Measurements from ENCODE around the gene OR2AG2.

The OR2AG2 gene

GRCh38 chr11:6771926-6772893 lies at the start of gene OR2AG2:
OR2AG2 (minus strand) TSS chr11:6771976; CDS start chr11:6768957, 3,019 bp downstream.
- DNase-seq (ENCODE audit: low read depth, low spot score): no peak

- no peak for DNase-seq (ENCODE audit: low read depth, low spot score)
Measured at GRCh38 chr11:6818967-6819366, 47.2 kb upstream of the OR2AG2 start.

GRCh38 chr11:6817694-6818093 lies 45.9 kb upstream of the OR2AG2 start:
- DNase-seq (ENCODE audit: low read depth, low spot score): peak; percentile 44

GRCh38 chr11:6813656-6814055 lies 41.9 kb upstream of the OR2AG2 start:
- DNase-seq (ENCODE audit: low read depth, low spot score): no peak

GRCh38 chr11:6812390-6813005 lies 40.7 kb upstream of the OR2AG2 start:
- DNase-seq (ENCODE audit: low read depth, low spot score): peak; percentile 44

- DNase-seq (ENCODE audit: low read depth, low spot score): peak; percentile 63
Measured at GRCh38 chr11:6801075-6801474, 29.3 kb upstream of the OR2AG2 start.

- DNase-seq (ENCODE audit: low read depth, low spot score): no peak
Measured at GRCh38 chr11:6799402-6799801, 27.6 kb upstream of the OR2AG2 start, which contains the start of gene OR6A2. OR6A2 (minus strand) TSS chr11:6799689; CDS start chr11:6795708, 3,981 bp downstream.

- no peak for DNase-seq (ENCODE audit: low read depth, low spot score)
Measured at GRCh38 chr11:6794639-6795038, 22.9 kb upstream of the OR2AG2 start.

- DNase-seq (ENCODE audit: low read depth, low spot score): no peak
Measured at GRCh38 chr11:6790546-6790945, 18.8 kb upstream of the OR2AG2 start.

GRCh38 chr11:6782720-6783119 lies 10.9 kb upstream of the OR2AG2 start, which contains the start of gene OR2AG1:
OR2AG1 (plus strand) TSS chr11:6783020; CDS start chr11:6785038, 2,018 bp downstream.
- DNase-seq (ENCODE audit: low read depth, low spot score): no peak

- no peak for DNase-seq (ENCODE audit: low read depth, low spot score)
Measured at GRCh38 chr11:6780829-6781228, 9.1 kb upstream of the OR2AG2 start.

- no peak for DNase-seq (ENCODE audit: low read depth, low spot score)
Measured at GRCh38 chr11:6778518-6778917, 6.7 kb upstream of the OR2AG2 start.

GRCh38 chr11:6757373-6757967 lies 14.3 kb downstream of the OR2AG2 start:
- peak; percentile 62 for DNase-seq (ENCODE audit: low read depth, low spot score)

- DNase-seq (ENCODE audit: low read depth, low spot score): no peak
Measured at GRCh38 chr11:6755953-6756347, 15.8 kb downstream of the OR2AG2 start.

- DNase-seq (ENCODE audit: low read depth, low spot score): peak; percentile 52
Measured at GRCh38 chr11:6755303-6755952, 16.3 kb downstream of the OR2AG2 start.

GRCh38 chr11:6747097-6747668 lies 24.6 kb downstream of the OR2AG2 start:
- no peak for DNase-seq (ENCODE audit: low read depth, low spot score)

- no peak for DNase-seq (ENCODE audit: low read depth, low spot score)
Measured at GRCh38 chr11:6746626-6747025, 25.1 kb downstream of the OR2AG2 start.

- no peak for DNase-seq (ENCODE audit: low read depth, low spot score)
Measured at GRCh38 chr11:6746086-6746618, 25.6 kb downstream of the OR2AG2 start.

- no peak for DNase-seq (ENCODE audit: low read depth, low spot score)
Measured at GRCh38 chr11:6745465-6746015, 26.2 kb downstream of the OR2AG2 start.

GRCh38 chr11:6745018-6745417 lies 26.8 kb downstream of the OR2AG2 start:
- no peak for DNase-seq (ENCODE audit: low read depth, low spot score)

- no peak for DNase-seq (ENCODE audit: low read depth, low spot score)
Measured at GRCh38 chr11:6742260-6742659, 29.5 kb downstream of the OR2AG2 start.

All from ELF-1 (cell line).